ENCODE results near the gene RTL5.

Gene RTL5

DNA sequence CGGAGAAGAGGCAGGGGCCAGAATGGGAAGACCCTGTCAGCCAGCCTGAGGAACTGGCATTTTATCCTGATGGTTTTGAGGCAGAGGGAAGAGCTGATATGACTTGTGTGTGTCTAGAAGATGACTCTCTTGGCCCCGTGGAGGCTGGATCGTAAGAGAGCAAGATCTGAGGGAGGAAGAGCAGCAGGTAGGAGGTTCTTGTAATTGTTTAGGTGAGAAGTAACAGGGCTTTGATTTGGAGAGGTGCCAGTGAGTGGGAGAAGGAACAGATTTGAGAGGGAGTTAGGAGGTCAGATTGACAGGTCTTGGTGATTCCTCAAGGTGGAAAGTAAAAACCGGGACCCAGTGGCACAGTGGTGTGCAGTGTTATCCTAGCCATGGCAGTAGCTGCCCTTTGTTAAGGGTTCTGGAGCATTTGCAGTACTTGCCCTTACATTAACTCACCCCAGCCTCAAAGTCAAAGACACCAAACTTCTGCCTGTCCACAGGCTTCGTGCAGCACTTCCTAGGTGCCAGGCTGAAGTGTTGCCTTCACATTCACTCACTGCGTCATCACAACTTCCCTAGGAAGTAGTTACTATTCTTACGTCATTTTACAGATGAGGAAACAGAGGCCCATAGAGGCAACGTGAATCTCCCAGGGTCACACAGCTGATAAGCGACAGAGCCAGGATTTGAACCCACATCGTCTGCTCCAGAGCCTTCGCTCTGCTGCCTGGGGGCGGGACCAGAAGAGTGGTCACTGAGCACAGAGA, 23.7 kb downstream of the RTL5 start:
- DNase-seq (ENCODE audit: low spot score), result no peak

DNA sequence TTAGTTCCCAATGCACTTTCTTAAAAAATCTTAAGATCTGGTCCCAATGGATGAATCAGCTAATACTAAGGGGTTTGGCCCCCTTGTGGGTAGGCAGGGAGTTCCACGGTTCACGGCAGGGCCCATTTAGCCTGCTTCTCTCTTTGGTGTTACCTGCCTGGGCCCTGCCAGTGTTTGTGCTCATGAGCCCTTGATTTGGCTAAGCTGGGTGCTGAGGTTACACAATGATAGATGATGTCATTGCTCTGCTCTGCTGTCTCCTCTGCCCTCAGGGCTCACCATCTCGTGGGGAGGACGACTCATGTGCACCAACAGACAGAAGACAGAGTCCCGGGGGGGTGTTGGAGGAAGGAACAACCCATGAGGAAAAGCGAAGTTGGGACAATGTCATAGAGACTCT, 24.4 kb downstream of the RTL5 start:
- DNase-seq (ENCODE audit: low spot score), result no peak

GRCh38 chrX:72105436-72105835, 26.3 kb downstream of the RTL5 start:
- no peak for DNase-seq (ENCODE audit: low spot score)

DNA sequence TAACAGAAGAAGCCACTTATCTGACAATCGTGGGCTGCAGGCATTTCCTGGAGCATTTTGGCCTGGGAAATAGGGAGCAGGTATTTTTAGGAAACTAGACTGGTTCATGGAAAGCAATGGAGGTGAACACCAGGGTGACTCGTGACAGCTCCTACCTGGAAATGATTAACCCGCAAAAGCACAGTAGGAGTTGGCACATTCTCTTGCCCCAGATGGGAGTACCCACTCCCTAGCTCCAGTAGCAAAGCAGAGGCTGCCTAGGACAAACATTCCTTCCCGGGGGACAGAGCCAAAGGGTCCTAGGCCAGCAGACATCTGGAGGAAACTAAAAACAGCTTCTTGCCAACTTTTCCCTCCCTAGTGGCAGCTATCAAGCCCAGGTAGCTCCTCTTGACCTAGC, 29.0 kb downstream of the RTL5 start:
- no peak for DNase-seq (ENCODE audit: low spot score)

DNA sequence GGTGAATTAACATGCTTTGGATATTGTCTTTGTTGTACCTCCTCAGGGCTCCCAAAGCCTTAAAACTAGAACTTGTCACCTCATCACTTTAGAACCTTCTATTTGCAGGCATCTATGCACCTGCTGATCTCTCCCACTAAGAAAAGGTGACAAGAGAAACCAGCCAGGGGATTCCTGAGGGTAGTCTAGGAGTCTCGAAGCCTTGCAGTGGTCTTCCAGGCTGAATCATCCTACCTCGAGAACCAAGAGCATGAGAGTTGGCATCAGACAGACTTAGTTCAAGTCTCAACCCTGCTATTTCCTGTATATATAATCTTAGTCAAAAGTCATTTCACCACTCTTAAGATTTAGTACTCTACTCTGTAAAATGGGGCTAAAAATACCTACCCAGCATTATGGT, 29.6 kb downstream of the RTL5 start:
- DNase-seq (ENCODE audit: low spot score), result no peak

DNA sequence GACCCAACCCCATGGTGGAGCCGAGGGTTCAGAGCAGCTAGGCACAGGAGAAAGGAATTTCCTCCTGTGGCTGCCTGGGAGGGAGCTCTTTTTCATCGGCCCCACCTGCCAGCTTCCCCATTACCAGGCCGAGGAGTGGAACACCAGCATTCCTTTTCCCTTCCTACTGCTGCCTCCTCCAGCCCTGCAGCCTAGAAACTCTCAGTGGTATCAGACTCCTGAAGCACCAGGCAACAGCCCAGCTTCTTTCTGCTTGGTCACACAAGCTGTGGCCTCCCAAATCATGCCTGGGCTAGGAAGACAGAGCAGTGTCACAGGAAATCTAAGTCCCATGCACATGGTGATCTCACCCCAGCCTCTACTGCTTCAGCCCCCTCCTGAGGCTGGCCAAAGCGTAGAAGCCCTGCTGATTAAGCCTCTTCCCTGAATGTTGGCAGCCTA, 30.1 kb downstream of the RTL5 start:
- DNase-seq (ENCODE audit: low spot score), result no peak

DNA sequence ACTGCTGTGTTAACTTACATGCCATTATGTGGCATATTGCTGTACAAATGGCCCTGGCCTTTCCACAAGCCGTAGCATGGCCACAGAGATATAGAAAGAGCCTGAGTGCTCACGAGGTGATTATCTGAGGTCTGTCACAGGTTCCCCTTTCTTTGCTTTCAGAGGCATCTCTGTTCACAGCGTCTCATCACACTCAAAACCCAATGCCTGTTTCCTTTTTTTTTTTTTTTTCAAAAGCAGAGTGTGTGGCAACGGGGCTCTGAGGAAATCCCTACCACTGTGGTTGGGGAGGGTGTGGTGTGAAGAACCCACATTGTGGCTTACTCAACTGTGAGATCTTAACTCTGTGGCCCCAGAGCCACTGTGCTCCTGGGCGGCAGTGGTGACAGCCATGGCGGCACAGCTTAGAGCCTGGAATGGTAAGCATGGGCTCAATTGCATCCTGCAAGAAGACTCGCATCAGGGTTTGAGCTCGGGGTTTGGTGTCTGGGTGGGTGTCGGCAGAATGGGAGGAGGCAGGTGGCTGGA, 30.8 kb downstream of the RTL5 start:
- DNase-seq (ENCODE audit: low spot score), result no peak

- DNase-seq (ENCODE audit: low spot score), result no peak
Observed at GRCh38 chrX:72100051-72100755, 31.5 kb downstream of the RTL5 start.

DNA sequence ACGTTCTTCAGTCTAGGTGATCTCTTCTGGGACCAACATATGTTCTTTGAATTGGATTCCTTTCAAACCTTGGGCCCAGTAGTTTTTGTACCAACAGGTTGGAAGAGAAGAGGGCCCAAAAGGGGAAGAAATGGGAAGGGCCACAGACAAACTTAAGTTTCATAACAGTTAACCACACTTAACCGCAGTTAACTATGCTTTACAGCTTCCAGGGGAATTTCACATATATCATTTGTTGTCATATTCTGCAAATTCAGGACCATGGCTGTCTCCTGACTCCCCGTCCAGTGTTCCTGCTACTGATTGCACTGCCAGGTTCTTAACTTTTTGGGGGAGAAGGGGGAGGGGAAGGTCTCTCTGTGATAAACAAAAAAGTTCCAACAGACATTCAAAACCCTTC, 34.6 kb downstream of the RTL5 start:
- no peak for DNase-seq (ENCODE audit: low spot score)

DNA sequence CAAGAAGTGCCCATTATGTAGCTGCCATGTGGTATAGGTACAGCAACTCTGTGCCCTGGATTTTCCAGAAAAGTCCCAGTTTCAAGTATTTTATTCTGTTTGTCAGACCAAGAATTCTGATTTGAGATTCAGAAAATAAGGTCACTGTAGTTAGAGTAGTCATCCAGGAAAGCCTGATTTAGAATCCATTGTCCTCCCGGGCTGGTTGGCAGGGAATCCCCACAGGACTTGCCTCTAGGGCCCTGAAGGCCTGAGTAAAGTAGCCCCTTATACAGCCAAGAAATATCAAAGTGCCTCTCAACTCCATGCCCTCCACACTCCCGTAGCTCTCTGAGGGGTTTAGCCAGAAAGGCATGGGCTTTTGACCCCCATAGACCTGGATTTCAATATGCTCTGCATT, 36.3 kb downstream of the RTL5 start:
- DNase-seq (ENCODE audit: low spot score), result no peak

DNA sequence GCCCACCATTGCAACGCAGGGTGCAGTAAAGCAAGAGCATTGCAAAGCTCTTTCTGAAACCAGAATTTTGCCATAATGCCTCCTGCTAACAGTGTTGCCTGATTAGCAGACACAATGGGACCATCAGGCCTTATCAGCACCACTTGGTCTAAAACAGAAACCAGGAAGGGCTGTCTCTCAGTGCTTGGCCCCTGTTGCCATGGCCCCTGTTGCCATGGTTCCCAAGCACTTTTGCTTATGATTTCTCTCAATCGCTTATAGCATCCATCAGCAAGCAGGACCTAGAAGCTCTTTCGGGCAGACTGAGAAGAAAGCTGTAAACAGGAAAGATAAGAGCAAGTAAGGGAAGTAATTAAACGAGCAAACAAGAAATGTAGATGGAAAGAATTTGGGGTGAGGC, 36.8 kb downstream of the RTL5 start:
- DNase-seq (ENCODE audit: low spot score), result peak; percentile 44

GRCh38 chrX:72089254-72089653, 42.5 kb downstream of the RTL5 start:
- no peak for DNase-seq (ENCODE audit: low spot score)

GRCh38 chrX:72088761-72089160, 43.0 kb downstream of the RTL5 start:
- no peak for DNase-seq (ENCODE audit: low spot score)

DNA sequence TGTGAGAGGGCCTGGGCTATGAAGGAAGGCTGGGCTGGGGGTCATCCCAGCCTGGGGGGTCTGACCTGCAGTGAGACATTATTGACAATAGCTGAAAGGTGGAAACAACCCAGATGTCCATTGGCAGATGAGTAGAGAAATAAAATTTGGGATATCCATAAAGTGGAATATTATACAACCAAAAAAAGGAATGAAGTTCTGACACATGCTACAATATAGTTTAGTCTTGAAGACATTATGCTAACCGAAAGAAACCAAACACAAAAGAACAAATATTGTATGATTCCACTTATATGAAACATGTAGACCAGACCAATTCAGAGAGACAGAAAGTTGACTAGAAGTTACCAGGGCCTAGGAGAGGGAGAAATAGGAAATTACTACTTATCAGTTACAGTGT, 44.7 kb downstream of the RTL5 start:
- DNase-seq (ENCODE audit: low spot score), result no peak

GRCh38 chrX:72084114-72084513, 47.6 kb downstream of the RTL5 start:
- DNase-seq (ENCODE audit: low spot score), result no peak

GRCh38 chrX:72083291-72083690, 48.4 kb downstream of the RTL5 start:
- no peak for DNase-seq (ENCODE audit: low spot score)

- DNase-seq (ENCODE audit: low spot score), result no peak
Observed at GRCh38 chrX:72081605-72082320, 50.0 kb downstream of the RTL5 start.

DNA sequence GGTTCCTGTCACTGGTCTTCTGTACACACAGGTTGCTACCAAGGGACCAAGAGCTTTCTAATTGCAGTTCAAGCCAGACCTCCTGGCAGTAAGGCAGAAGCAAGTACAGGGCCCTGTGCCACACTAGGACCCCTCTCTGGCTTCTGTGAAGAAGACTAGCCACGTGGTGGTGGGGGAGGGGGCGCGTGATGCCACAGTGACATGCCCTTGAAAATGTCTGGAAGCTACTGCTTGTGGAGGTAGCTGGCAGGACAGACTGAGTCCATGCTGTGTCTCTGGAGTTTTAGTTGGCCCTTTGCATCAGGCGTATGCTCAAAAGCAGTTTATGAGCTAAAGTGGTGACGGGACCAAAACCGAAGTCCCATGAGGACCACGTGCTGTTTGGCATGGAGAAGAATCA, 50.9 kb downstream of the RTL5 start:
- no peak for DNase-seq (ENCODE audit: low spot score)

- DNase-seq (ENCODE audit: low spot score), result no peak
Observed at GRCh38 chrX:72080150-72080549, 51.6 kb downstream of the RTL5 start.

- peak; percentile 81 for DNase-seq (ENCODE audit: low spot score)
Observed at GRCh38 chrX:72079607-72080006, 52.1 kb downstream of the RTL5 start.

DNA sequence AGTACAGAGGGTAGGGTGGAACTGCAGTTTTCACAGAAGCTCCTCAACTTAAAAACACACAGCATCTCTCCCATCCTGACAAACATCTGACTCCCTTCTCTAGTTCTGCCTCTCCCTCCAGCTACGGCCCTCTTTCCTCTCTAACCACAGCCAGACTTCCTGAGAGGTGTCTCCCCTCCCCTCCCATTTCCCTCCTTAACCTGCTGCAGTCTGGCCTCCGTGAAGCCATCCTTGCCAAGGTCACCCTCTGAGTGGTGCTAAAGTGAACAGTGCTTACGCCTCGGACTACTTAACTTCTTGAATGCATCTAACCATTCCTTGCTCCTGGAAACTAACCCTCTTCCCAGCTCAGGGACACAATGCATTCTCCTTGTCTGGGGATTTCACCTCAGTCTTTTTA, 53.3 kb downstream of the RTL5 start:
- no peak for DNase-seq (ENCODE audit: low spot score)
